NCI-H524 treated with DMSO at 0.1 percent for 48 hours (cell line): Measurements from ENCODE around the gene AP1G1.

Source experiments
- DNase-seq: peaks from one replicate; lab custom pipeline; 2025; lab: John Stamatoyannopoulos, UW

AP1G1 gene

DNA sequence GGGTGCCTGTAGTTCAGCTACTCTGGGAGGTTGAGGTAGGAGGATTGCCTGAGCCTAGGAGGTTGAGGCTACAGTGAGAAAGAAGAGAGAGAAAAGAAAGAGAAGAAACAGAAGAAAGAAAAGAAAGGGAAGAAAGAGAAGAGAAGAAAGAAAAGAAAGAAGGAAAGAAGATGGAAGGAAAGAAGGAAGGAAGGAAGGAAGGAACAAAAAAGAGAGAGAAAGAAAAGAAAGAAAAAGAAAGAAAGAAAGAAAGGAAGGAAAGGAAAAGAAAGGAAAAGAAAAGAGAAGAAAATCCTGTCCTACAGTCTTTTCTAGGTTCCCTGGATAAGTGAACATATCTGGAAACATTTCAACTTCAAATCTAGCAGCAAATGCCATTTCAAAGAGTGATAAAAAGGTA is 54.5 kb downstream of the AP1G1 start:
- DNase-seq: no peak

DNA sequence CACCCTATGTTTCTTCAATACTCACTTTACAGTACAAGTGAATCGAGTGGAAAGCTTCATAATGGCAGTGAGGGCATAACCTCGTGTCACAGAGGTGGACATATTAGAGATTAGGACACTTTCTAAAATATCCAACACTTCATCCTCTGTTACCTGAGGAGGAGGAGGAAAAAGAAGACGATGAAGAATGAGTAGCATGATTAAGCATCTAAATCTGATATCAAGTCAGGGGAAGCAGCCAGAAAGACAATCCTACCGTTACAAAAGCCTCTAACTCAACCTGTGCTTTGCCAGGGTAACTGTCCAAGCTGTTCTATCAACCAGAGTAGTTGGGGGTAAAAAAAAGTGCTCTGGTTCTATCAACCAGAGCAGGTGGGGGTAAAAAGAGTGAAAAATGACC is 60.4 kb downstream of the AP1G1 start:
- no peak for DNase-seq

DNA sequence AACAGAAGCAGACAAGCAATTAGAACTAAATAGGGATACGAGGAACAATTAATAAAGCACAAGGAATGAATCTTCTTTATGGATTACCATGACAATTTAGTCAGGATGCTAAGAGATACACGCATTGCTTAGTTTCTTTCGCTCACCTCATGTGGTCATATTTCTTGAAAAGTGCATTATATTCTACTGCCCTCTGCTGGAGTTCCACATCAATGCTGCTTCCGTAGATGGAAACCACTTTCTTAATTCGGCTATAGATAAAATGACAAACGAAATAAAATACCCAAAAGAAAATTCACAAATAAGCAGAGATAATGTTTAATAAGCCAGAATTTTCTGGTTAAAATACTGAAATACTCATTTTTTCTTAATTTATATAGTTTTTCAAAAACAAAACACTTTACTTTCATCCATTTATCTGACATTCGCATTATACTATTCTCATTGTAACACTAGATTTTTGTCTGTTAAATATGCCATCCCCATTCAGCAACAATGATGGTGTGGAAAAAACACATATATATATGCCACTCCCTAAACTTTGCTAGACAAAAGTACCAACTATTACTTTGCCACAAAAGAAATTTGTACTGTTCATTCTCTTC is 62.1 kb downstream of the AP1G1 start:
- no peak for DNase-seq

DNA sequence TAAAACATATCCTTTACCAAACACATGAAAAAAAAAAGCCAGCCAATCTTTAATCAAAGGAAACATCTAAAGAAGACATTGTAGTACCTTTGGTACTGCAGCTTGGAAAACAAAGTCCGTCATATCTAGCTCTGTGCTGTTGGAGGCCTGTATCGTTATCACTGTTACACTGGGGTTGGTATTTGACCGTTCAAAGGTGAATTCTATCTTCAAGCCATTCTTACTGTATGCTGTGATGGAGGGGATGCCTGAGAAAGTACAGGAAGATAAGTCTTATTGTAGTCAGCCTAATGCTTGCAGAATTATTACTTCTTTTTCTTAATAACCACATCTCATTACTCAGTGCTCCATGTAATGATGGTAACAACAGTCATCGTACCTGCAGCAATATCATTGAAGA is 69.8 kb downstream of the AP1G1 start:
- DNase-seq: no peak

DNA sequence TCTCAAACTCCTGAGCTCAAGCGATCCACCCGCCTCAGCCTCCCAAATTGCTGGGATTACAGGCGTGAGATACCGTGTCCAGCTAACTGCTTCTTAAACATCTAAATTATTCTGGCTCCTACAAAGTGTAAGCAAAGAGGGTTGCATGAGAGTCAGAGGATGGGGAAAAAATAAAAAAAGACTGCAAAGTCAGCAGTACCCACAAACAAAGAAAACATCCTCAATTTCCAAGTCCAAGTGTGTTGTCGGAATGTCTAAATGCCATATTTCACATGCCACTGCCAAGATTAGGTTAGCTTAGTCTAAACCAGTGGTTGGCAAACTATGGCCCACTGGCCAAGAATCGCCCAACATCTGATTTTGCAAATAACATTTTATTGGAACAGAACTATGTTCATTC is 71.1 kb downstream of the AP1G1 start:
- no peak for DNase-seq

DNA sequence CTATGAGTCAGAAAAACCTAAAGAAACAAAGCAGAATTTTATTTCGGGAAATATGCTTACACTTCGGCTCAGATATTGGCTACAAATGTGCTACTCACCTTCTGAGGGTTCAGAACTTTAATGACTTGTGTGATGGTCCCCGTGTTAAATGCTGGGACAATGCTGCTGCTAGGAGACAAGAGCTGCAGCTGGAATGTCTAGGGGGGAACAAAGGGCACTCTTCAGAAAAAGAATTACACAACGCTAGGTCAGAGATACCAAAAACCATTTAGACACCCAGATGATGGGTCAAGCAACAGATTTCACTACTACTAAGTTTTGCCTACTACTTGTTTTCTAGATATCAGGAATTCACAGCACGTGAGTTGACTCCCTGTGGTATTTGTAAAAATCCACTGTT is 74.1 kb downstream of the AP1G1 start:
- DNase-seq: no peak

DNA sequence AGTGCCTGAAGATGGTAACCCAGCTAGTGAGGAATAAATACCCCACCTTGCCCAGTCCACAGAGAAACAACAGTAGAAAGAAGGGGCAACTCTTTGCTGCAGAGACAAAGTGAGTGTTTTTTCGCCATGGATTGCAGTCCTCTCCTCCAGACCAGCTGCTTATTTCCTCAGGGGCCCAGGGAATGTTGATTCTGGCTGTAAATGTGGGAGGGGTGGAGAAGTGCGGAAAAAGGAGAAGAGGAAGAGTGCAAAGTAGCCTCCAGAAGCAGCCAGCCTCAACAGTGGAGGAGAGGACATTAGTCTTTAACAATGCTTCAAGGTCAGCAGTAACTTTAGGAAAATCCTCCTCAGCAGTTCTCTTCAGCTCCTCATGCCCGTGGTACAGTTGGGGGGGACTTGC is 76.0 kb downstream of the AP1G1 start:
- DNase-seq: no peak

DNA sequence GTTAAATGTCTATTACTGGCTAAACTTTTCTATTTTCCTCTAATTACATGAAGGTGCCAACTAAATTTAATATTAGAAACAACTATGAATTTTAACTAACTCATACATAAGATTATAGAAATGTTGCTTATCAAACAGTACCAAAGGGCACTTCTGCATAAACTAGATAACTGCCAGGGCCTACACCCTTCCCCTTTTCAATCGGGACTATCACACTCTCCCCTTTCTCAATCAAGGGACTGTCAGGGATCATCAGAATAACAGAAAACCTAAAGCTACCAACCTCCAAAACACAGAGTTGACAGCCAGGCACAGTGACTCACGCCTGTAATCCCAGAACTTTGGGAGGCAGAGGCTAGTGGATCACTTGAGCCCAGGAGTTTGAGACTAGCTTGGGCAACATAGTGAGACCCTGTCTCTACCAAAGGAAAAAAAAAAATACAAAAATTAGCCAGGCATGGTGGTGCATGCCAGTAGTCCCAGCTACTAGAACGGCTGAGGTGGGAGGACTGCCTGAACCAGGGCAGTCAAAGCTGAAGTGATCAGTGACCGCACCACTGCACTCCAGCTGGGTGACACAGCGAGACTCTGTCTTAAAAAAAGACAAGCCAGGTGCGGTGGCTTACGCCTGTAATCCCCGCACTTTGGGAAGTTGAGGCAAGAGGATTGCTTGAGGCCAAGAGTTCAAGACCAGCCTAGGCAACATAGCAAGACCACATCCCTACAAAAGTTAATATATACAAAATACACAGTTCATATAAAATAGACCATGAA is 80.9 kb downstream of the AP1G1 start:
- no peak for DNase-seq

DNA sequence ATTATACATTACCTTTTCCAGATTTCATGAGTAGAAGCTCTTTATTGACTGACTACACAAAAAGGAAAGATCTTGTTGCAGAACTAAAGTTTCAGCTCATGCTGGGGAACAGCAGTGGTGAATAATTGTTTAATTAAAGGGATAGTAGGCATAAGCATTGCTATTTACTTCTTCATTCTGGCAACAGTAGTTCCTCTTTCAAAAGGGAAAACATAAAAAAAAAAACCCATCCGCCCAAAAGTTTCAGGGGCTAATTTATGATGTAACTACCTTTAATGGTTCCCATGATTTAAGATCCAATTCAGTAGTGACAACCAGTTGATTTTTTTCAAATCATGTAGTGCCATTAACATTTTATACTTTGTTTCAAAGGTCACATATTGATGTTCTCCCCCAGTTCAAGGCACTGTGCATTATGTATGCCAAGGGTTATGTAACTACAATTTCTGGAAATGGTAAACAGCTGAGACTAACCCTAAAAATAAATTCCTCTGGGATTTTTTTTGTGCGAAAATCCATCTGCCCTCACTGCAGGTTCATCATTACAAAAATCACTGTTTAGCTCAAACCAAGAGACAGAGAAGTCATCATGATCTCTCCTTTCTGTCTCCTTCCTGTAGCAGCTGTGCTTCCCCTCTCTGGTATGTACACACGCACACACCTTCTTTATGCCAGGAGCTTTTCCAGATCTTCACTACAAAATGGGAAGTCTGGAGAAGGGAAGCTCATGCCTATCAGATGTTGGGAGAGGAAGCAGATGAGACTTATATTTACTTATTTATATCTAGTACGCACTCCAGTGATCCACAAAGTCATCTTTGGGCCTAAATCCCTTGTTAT is 81.9 kb downstream of the AP1G1 start:
- DNase-seq: no peak

DNA sequence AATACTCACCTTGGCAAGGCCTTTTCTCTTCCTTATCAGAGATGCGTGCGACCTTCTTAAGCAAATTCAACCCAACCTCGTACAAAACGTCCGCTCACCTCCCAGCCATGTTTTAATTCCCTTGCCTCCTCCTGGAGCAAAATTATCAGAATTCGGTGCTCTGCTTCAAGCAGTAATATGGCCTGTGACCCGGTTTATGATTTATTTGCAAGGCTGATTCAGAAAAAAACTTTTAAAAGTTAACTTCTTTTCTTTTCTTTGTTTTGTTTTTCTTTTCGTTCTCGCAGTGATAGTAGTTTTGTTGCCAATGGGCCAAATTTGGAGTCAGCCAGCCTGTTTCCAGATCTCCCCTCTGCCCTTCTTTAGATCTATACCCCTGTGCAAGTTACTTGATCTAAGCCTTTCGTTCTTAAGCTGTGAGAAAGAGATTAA is 84.3 kb downstream of the AP1G1 start, which contains the start of gene PHLPP2:
Gene PHLPP2, minus strand, starts transcription at position 382 of the 432 bp plus-strand sequence. CDS start 9,906 bp downstream, outside the sequence.
- DNase-seq: no peak

DNA sequence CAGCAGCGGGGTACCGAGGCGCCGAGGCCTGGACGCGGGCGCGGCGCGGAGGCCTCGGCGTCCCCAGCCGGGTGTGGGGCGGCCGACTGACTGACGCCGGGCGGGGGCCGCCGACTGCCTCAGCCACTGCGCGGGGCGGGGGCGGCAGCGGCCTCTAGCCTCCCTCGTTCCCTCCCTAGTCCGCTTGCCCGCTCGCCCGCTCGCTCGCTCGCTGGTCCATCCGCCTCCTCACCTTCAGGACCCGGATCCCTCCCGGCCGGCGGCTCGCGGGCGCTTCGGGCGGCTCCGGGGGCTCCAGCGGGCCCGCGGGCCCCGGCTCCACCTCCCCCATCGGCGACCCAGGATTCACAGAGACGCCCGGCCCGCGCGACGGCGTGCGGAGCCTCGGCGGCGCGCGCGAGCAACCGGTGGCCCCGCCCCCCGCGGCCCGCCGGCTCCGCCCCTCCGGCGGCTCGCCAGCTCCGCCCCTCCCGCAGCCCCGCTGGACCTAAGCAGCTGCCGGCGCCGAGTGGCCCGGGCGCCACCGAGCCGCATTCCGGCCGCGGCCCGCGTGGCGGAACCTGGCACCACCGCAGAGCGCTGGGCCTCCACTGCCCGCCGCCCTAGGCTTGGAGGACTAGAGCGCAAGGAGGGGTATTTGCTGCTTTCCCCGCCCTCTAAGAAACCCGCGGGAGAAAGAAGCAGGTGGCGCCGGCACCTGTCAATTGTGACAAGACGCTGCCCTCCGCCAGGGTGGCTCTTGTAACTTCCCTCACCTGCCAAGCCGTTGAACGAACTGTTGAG is 84.9 kb downstream of the AP1G1 start:
- peak; percentile 45 for DNase-seq

DNA sequence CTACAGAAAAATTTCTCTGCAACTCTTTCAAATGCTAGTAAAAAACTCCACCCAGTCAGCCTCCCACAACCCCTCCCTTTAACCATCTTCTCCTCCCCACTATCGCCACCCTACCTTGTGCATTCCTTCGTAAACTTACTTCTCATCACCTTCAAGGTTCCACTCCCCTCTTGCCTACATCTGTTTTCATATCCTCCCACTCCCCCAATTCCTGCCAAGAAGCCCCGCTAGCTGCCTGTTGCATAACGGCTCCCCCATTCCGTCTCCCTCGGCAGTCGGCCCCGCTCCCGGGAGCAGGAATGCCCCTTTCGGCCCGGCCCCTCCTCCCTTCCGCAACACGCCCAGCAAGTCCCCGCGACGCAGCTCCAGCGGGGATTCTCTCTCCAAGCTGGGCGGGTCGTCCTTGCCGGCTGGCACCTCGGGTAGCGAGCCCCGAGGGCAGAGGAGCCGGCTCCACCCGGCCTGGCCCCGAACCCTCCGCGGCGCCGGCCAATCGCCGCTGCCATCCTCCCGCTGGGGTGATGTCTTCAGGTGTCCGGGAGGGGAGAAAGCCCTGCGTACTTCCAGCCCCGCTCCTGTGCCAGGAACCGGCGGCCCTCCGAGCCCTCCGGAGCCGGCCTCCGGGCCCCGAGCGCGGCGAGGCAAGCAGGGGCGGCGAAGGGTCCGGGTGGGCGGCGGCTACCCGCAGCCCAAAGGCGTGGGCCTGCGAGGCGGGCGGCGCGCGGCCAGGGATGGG is 85.7 kb downstream of the AP1G1 start:
- DNase-seq: no peak

DNA sequence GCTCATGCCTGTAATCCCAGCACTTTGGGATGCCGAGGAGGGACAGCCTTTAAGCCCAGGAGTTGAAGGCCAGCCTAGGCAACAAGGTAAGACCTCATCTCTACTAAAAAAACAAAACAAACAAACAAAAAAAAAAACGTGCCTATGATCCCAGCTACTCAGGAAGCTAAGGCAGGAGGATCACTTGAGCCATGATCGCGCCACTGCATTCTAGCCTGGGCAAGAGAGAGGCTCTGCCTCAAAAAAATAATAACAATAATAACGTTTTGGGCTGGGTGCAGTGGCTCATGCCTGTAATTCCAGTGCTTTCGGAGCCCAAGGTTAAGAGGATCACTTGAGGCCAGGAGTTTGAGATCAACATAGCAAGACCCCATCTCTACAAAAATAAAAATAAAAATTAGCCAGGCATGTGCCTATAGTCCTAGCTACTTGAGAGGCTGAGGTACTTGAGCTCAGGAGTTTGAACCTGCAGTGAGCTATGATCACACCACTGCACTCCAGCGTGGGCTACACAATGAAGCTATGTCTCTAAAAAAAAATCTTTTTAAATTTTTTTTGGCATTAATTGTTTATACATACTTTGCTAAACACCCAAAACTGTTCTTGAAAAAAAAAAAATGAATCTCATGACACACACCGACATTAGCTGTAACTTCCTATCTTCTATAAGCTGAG is 87.4 kb downstream of the AP1G1 start:
- DNase-seq: no peak

DNA sequence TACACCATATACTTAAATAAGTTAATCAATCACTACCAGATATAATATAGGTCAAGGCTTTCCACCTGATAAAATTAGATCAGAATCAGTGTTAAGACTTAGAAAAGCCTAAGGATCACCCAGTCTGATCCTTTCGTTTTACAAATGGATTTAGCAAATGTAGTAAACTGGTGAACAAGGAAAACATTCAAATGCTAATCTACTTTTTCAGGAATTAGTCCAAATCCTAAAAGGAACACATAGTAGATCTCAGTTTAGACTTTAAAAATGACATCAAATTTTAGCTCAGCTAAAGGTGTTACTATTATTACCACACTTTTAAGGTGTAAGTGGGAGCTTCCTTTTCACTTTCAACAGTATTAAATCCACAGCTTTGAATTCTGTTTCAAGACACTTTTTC is 96.1 kb downstream of the AP1G1 start:
- DNase-seq: no peak

DNA sequence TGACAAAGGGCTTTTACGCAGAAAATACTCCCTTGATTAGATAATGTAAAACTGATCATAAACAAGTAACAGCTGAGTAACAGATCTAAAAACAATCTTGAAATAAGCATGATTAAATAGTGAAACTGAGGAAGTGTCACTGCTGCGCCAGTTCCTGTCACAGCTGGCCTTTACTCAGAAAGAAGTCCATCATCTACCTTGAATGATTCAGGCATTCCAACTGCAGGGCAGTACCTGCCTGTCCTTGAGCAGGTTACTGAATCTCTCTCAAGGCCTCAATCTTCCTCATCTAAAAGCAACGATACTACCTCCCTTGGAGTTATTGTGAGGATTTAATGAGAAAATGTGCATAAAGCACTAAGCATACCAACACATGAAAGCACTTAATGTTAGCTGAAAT is 96.8 kb downstream of the AP1G1 start:
- DNase-seq: no peak

DNA sequence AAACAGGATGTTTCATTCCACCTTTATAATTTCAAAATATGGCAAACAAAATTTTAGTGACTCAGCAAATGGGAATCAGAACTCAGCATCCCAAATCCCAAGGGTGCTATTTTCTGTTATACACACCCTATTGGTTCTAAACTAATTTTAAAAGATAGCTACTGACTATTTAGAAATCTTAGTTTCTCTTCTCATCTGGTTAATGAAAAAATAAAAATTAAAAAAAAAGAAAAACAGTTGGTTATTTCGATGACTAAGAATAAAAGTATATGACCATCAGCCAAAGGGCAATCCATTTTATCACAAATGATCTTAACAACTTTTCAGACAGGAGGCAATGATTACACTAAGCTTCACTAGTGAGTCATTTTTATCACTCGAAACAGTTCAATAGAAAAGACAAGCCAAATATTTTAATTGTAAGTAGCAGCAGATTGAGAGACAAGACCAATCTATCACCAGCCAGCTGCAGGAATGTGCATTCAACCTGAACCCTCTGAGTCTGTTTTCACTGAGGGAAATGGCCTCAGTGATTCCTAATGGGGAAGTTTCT is 99.3 kb downstream of the AP1G1 start:
- DNase-seq: no peak

DNA sequence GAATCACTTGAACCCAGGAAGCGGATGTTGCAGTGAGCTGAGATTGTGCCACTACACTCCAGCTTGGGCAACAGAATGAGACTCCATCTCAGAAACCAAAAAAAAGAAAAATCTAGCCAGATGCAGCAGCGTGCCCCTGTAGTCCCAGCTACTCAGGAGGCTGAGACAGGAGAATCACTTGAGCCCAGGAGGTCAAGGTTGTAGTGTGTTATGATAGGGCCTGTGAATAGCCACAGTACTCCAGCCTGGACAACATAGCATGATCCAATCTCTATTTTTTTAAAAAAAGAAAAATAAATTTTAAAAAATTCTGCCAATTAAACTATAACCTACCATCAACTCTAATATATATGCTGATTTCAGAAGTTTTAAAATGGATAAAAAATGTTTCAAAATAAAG is 99.9 kb downstream of the AP1G1 start:
- DNase-seq: no peak

DNA sequence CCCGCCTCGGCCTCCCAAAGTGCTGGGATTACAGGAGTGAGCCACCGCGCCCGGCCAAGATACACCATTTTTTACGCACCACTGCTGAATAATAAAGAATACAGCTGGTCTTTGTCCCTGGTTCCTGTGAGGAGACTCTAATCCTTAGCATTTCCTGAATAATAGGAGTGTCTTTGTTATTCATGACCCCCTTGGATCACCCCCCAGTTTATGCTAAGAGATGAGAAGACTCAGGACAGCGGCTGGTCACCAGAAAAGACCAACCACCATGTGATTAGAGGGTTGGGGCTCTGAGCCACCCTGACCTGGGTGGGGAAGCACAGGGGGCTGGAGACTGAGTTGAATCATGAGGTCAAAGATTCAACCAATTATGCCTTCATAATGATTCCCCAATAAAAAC is 101.4 kb downstream of the AP1G1 start:
- no peak for DNase-seq

DNA sequence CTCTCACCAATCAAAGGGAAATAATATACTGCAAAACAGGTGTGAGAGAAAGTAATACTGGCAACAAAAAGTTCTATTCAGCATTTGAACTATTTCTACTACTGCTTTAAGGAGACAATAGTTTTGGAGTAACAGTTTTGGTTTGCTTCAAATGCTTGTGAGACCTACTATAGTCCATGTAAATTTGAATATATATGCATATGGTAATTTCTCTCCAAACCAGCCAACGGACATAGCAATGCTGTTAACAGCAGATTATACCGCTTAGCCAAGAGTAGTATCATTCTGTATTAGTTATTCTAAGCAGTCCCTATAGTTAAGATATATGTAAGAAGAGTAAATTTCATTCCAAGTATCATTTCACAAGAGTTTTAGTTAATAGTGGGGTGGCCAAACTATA is 102.6 kb downstream of the AP1G1 start:
- DNase-seq: no peak

DNA sequence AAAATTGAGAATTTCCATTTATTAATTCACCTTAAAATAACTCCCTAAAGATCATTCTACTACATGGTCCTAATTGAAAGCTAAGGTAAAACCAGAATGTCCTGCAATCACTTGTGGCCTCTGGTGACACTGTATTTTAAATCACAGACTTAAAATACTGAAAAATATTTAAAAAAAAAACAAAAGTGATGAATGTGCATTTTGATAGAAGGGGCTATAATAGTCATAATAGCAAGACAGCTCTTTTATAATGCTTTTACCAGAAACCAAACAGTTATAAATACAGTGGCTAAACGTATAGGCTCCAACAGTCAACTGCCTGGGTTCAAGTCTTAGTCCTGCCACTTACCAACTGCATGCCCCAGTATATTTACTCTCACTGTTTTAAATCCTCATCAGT is 105.3 kb downstream of the AP1G1 start:
- no peak for DNase-seq

DNA sequence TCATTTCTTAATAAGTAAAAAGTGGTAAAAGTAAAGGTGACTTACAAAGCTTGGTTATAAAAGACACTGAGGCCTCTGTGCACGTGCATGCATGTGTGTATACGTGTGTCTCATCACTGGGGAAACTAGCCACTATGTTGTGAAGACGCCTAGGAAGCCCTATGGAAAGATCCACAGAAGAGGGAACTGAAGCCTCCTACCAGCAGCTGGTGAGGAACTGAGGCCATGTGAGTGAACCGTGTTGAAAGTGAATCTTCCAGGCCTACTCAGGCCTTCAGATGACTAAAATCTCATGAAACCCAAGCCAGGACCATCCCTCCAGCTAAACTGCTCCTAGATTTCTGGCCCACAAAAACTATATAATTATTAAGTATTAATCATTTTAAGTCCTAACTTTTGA is 107.8 kb downstream of the AP1G1 start:
- no peak for DNase-seq
